ENCODE results near the gene NUDT22.

The NUDT22 gene

DNA sequence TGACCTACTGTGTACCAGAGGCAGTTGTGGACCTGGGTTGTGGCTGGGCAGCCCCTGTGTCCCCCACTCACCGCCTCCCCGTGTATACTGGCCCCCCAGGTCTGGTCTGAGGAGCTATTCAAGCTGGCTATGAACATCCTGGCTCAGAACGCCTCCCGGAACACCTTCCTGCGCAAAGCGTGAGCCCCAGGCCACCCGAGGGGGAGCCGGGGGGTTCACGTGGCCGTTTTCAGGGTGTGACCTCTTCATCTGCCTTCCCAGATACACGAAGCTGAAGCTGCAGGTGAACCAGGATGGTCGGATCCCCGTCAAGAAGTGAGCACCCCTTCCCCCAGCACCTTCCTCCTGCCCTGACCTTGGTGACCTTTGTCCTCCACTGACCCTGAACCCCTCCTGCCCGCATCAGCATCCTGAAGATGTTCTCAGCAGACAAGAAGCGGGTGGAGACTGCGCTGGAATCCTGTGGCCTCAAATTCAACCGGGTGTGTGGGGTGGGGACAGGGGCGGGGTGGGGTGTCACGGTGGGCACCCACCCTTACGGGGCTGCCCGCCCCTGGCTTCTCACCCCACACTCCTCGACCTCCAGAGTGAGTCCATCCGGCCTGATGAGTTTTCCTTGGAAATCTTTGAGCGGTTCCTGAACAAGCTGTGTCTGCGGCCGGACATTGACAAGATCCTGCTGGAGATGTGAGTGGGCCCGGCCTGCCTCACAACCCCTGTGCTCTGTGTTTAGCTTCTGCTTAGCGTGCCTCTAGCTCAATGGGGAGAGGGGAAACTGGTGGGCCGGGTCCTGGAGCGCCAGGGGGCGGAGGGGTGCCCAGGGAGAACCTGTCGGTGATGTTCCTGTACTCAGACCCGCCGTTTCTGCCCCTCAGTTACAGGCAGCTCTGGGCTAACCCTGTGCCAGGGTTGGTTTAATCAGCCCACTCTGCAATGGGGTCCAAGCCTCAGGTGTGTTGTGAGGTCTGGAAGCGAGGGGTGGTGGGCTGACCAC, 29.4 kb downstream of the NUDT22 start:
- no peak for DNase-seq (ENCODE audit: low read depth)
- TF ChIP-seq CTCF (IDR thresholded peaks at IDR 0.05; ENCODE audit: low read depth, low read length, missing control alignments): no peak
- no peak overlapping the region for H3K4me3 ChIP-seq (ENCODE audit: low read depth, low read length)

DNA sequence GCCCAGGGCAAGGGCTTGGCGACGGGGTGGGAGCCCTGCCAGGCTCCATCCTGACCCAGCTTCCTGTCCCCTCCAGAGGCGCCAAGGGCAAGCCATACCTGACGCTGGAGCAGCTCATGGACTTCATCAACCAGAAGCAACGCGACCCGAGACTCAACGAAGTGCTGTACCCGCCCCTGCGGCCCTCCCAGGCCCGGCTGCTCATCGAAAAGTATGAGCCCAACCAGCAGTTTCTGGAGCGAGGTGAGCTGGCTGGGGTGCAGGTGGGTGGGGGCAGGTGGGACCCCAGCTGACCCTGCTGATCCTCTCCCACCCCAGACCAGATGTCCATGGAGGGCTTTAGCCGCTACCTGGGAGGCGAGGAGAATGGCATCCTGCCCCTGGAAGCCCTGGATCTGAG, 30.2 kb downstream of the NUDT22 start:
- no peak overlapping the region for H3K4me3 ChIP-seq (ENCODE audit: low read depth, low read length)
- no peak for TF ChIP-seq CTCF (IDR thresholded peaks at IDR 0.05; ENCODE audit: low read depth, low read length, missing control alignments)
- no peak for DNase-seq (ENCODE audit: low read depth)

DNA sequence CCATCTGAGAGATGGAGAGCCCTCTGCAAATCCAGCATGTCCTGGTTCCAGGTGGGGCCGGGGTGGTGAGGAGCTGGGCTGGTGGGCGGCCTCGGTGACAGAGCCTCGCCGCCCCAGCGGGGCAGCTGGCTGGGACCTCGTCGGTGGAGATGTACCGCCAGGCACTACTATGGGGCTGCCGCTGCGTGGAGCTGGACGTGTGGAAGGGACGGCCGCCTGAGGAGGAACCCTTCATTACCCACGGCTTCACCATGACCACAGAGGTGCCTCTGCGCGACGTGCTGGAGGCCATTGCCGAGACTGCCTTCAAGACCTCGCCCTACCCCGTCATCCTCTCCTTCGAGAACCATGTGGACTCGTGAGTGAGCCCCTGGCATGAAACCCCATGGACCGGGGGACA, 32.3 kb downstream of the NUDT22 start:
- H3K4me3 ChIP-seq (ENCODE audit: low read depth, low read length): no peak overlapping the region
- no peak for TF ChIP-seq CTCF (IDR thresholded peaks at IDR 0.05; ENCODE audit: low read depth, low read length, missing control alignments)
- DNase-seq (ENCODE audit: low read depth): no peak

DNA sequence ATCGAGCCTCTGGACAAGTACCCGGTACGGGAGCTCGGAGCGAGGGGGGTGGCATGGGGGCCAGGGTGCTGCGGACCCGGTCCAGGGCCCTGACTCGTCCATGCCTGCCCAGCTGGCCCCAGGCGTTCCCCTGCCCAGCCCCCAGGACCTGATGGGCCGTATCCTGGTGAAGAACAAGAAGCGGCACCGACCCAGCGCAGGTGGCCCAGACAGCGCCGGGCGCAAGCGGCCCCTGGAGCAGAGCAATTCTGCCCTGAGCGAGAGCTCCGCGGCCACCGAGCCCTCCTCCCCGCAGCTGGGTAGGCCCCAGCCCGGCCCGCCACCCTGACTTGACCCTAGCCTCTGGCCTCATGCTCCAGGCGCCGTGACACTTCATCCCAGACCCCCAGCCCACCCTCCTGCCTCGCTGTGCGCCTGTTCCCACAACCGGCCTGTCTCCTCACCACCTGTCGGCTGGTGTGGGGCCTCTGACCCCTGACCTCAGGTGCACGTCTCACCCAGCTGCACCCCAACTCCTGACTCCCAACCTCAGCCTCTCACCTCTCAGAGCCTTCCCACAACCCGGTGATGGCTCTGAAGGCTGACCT, 33.0 kb downstream of the NUDT22 start:
- DNase-seq (ENCODE audit: low read depth): no peak
- TF ChIP-seq CTCF (IDR thresholded peaks at IDR 0.05; ENCODE audit: low read depth, low read length, missing control alignments): no peak
- no peak overlapping the region for H3K4me3 ChIP-seq (ENCODE audit: low read depth, low read length)

DNA sequence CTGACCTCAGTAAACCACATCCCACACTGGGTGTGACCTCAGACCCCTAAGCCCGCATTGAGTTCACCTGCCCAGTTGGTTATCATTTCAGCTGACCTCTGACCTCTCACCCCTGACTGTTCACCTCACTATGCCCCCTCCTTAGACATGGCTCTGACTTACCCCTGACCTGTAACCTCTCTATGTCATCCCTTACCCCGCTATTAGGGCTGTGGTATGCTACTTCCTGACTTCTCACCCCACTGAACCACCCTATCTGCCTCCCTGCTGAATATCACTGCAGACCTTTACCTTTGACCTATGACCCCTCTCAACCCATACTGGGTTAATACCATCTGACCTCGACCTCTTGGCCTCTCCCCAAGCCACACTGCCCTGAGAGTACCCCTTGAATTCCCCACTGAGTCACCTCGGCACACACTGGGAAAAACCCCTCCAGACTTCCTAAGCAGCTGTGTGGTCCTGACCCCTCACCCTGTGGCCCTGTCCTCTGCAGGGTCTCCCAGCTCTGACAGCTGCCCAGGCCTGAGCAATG, 33.5 kb downstream of the NUDT22 start:
- H3K4me3 ChIP-seq (ENCODE audit: low read depth, low read length): no peak overlapping the region
- no peak for TF ChIP-seq CTCF (IDR thresholded peaks at IDR 0.05; ENCODE audit: low read depth, low read length, missing control alignments)
- no peak for DNase-seq (ENCODE audit: low read depth)

DNA sequence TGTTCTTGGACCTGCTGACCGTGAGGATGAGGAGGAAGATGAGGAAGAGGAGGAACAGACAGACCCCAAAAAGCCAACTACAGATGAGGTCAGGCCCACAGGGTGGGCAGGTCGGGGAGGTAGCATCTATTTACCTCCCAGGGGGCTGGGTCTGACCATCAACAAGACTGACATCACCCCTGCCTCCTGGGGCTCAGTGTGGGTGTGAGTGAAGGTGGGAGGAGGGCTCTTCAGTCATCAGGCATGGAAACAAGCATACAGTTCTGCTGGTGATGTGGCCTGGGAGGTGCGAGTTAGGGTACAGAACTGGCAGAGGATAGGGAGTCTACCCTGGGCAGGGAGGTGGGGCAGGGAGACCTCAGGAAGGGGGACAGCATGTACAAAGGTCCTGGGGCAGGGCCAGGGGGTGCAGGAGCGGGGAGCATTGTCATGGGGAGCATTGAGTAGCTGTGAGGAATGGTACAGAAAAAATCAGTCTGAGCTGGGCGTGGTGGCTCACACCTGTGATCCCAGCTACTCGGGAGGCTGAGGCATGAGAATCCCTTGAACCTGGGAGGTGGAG, 34.2 kb downstream of the NUDT22 start:
- no peak for DNase-seq (ENCODE audit: low read depth)
- no peak for TF ChIP-seq CTCF (IDR thresholded peaks at IDR 0.05; ENCODE audit: low read depth, low read length, missing control alignments)
- no peak overlapping the region for H3K4me3 ChIP-seq (ENCODE audit: low read depth, low read length)

Measured in GM12864 (cell line).